T-helper 22 cell (primary cell): Measurements from ENCODE around the gene PIK3CD.

Experiments
- DNase-seq: peaks from one replicate; pipeline ENCODE4 v3.0.0-alpha.2; 2020; ENCODE audit warnings: low read depth

The PIK3CD gene

DNA sequence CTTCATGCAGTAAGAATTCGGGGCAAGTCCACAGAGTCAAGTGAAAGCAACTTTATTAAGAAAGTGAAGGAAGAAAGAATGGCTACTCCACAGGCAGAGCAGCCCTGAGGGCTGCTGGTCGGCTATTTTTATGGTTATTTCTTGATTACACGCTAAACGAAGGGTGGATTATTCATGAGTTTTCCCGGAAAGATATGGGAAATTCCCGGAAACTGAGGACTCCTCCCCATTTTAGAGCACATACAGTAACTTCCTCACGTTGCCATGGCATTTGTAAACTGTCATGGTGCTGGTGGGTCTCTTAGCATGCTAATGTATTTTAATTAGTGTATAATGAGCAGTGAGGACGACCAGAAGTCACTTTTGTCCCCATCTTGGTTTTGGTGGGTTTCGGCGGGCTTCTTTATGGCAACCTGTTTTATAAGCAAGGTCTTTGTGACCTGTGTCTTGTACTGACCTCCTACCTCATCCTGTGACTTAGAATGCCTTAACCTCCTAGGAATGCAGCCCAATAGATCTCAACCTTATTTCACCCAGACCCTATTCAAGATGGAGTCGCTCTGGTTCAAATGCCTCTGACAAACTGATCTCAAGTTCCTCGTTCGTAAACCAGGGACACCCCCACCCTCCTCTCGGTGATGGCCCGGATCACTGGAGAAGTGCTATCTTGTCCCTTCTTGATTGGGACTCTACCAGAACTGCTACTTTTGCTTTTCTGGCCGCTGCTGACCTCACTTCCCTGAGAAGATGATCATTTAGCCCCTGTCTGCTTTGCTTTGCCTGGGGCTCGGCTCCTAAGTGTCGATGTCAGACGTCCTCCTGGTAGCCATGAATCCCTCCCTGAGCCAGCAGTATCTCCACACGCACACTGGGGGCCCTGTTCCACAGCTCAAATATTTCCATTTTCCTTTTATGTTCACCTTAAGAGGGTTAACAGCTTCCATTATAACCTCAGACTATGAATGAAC lies 123.5 kb downstream of the PIK3CD start:
- no peak for DNase-seq

DNA sequence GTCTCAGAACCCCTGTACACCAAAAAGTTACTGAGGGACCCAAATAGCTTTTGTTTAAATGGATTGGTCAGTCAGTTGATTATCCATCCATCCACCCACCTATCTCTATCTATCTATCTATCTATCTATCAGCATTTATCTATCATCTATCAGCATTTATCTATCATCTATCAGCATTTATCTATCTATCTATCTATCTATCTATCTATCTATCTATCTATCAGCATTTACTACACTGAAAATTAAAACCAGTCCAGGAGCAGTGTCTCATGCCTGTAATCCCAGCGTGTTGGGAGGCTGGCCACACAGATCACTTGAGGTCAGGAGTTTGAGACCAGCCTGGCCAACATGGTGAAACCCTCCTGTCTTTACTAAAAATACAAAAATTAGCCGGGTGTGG lies 125.2 kb downstream of the PIK3CD start:
- DNase-seq, result no peak
